NB4 (cell line): ENCODE data around the gene CBR3.

Source experiments
- MAX ChIP-seq: IDR thresholded peaks from 2 replicates; pipeline ENCODE4 v1.6.1; 2011; ENCODE audit warnings: low read depth, low read length
- MYC ChIP-seq: IDR thresholded peaks from 2 replicates; pipeline ENCODE4 v1.6.1; 2011; ENCODE audit warnings: low read depth, low read length
- POLR2A ChIP-seq: IDR thresholded peaks from 2 replicates; pipeline ENCODE4 v1.6.1; 2011; ENCODE audit warnings: mild to moderate bottlenecking; ENCODE audit not compliant: insufficient read length; ENCODE audit errors: extremely low read depth
- TF ChIP-seq, protein P1 (sequence below): IDR thresholded peaks from one replicate; pipeline ENCODE4 v1.5.1; 2012; ENCODE audit warnings: low read depth, low read length

DNA sequence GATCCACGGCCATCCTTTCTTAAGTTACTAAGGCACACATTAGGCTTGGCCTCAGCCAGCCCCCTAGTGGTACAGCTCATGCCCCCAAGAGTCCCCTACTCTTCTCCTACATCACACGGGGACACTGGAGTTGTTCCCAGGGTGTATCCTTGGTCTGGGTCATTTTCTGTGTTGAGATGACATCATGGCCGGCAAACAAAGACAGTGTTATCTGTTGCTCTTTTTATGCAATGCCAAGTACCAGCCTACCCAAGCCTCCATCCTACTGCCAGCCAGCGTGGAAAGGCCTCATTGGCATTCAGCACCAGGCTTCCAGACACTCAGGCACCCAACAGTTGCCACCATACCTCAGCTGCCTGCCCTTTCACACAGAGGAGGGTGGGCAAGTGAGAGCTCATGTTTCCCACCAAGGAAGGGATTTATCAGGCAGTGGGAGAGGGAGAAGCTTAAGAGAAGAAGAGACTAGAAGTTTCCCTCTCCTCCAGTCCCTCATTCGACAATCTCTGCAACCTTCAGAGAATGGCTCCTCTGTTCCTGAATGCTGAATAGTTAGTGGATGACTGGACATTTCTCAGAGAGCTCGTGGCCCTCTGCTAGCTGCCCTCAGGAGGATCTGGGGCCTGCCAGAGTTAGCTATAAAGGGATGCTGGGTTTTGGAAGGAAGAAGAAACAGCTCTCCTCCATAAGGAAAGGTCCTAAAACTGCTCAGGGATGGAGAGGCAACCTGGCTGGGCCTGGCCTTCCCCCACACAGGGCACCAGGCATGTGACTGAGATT is 47.3 kb upstream of the CBR3 start:
- TF ChIP-seq, protein P1, sequence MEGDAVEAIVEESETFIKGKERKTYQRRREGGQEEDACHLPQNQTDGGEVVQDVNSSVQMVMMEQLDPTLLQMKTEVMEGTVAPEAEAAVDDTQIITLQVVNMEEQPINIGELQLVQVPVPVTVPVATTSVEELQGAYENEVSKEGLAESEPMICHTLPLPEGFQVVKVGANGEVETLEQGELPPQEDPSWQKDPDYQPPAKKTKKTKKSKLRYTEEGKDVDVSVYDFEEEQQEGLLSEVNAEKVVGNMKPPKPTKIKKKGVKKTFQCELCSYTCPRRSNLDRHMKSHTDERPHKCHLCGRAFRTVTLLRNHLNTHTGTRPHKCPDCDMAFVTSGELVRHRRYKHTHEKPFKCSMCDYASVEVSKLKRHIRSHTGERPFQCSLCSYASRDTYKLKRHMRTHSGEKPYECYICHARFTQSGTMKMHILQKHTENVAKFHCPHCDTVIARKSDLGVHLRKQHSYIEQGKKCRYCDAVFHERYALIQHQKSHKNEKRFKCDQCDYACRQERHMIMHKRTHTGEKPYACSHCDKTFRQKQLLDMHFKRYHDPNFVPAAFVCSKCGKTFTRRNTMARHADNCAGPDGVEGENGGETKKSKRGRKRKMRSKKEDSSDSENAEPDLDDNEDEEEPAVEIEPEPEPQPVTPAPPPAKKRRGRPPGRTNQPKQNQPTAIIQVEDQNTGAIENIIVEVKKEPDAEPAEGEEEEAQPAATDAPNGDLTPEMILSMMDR, result peak; percentile 6
- TF ChIP-seq POLR2A, result no peak
- no peak for TF ChIP-seq MAX
- TF ChIP-seq MYC, result no peak
